SU-DHL-6 (cell line): ENCODE data around the gene OR51B2.
"Not testable (repeated sequence)": the region's sequence is repeated elsewhere in the genome, so short reads cannot be mapped to it uniquely, and the experiment has no call there.

Experiments
- H2AFZ ChIP-seq: fragments of 200-600 bp; sonication (generic); 2 replicates; pipeline ENCODE4 v1.6.1; 2014; ENCODE audit warnings: low read depth, mild to moderate bottlenecking, moderate library complexity, mixed read lengths, antibody characterized with exemption, low read length; ENCODE audit not compliant: severe bottlenecking
- H3F3A ChIP-seq: fragments of 200-600 bp; shearing (Covaris generic); 2 replicates; pipeline ENCODE4 v1.6.0; 2016; ENCODE audit warnings: antibody characterized with exemption, mild to moderate bottlenecking; ENCODE audit not compliant: insufficient read depth
- H3K27ac ChIP-seq: fragments of 200-600 bp; sonication (generic); 2 replicates; pipeline ENCODE4 v1.5.1; 2016; ENCODE audit warnings: low read depth, mild to moderate bottlenecking, low read length, moderate library complexity, mixed read lengths
- H3K27me3 ChIP-seq: fragments of 200-600 bp; sonication (generic), shearing (Covaris generic); 2 replicates; pipeline ENCODE4 v1.6.0; 2014; ENCODE audit warnings: mild to moderate bottlenecking, low read length
- H3K36me3 ChIP-seq: fragments of 200-600 bp; sonication (generic); 2 replicates; pipeline ENCODE4 v1.6.1; 2014; ENCODE audit warnings: mild to moderate bottlenecking, low read length, mixed read lengths
- H3K4me2 ChIP-seq: fragments of 300-600, 200-600 bp; shearing (Covaris generic), sonication (generic); 2 replicates; pipeline ENCODE4 v1.6.0; 2014; ENCODE audit warnings: low read length, low read depth, mild to moderate bottlenecking; ENCODE audit not compliant: poor library complexity, severe bottlenecking
- H3K4me3 ChIP-seq: fragments of 200-600 bp; sonication (generic); 2 replicates; pipeline ENCODE4 v1.5.1; 2014; ENCODE audit warnings: antibody characterized with exemption, low read length, mild to moderate bottlenecking, mixed read lengths; ENCODE audit not compliant: insufficient read depth, poor library complexity, severe bottlenecking
- H3K79me2 ChIP-seq: fragments of 200-600 bp; sonication (generic); 2 replicates; pipeline ENCODE4 v1.6.1; 2014; ENCODE audit warnings: mild to moderate bottlenecking, low read length, moderate library complexity; ENCODE audit not compliant: insufficient read depth
- H3K9ac ChIP-seq: fragments of 200-600 bp; sonication (generic); 2 replicates; pipeline ENCODE4 v1.7.0; 2014; ENCODE audit warnings: mild to moderate bottlenecking, low read length
- H3K9me2 ChIP-seq: fragments of 200-600 bp; sonication (generic); replicated peaks from 2 replicates; pipeline ENCODE4 v1.6.1; 2014; ENCODE audit warnings: low read length; ENCODE audit not compliant: insufficient read depth
- H3K9me3 ChIP-seq: fragments of 200-600 bp; sonication (generic); 2 replicates; pipeline ENCODE4 v1.6.1; 2014; ENCODE audit warnings: low read length, mixed read lengths; ENCODE audit not compliant: insufficient read depth
- H4K20me1 ChIP-seq: fragments of 200-600 bp; sonication (generic); 2 replicates; pipeline ENCODE4 v1.6.1; 2014; ENCODE audit warnings: low read depth, mild to moderate bottlenecking, antibody characterized with exemption, low read length, moderate library complexity, mixed read lengths
- EZH2phosphoT487 ChIP-seq: fragments of 200-600 bp; sonication (generic), shearing (Covaris generic); conservative IDR thresholded peaks from 2 replicates; pipeline ENCODE4 v1.6.1; 2018; ENCODE audit warnings: mild to moderate bottlenecking, antibody characterized with exemption, low read length, moderate library complexity, mixed read lengths
- TF ChIP-seq, protein P1 (sequence below): fragments of 200-600 bp; sonication (generic); IDR thresholded peaks from one replicate; pipeline ENCODE4 v1.5.1; 2017; ENCODE audit warnings: antibody characterized with exemption, mild to moderate bottlenecking, low read length, moderate library complexity; ENCODE audit not compliant: insufficient read depth, poor library complexity, severe bottlenecking

OR51B2 gene

DNA sequence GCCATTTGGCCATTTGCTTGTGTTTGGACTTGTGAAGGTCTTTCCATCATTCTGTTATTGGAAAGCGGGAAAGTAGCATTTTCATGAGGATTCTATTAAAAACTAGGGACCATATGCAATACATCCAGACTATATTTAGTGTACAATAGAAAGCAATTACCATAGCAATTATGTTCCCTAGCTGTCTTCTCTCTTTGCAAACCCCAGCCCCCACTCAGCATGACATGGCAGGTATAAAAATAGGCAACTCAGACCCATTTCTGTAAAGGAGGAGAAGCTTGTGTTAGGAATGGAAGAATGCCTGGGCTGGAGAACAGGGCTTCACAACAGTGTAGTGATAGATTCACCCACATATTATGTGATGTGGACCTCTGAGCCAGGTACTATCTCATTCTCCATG lies 39.6 kb upstream of the OR51B2 start:
- Histone ChIP-seq H3K4me3 (no peak overlapping the region), H3K27me3 (no peaks in the 10 kb centered on the region), H3K36me3 (no peaks in the 10 kb centered on the region), H2AFZ (no peak overlapping the region), H4K20me1 (no peaks in the 10 kb centered on the region), H3K4me2 (no peak overlapping the region), H3K9me3 (no peaks in the 10 kb centered on the region), H3K27ac (no peak overlapping the region), H3K9ac (no peak overlapping the region), H3F3A (no peaks in the 10 kb centered on the region), H3K79me2 (no peaks in the 10 kb centered on the region), H3K9me2 (no peaks in the 10 kb centered on the region)
- TF ChIP-seq, protein P1, sequence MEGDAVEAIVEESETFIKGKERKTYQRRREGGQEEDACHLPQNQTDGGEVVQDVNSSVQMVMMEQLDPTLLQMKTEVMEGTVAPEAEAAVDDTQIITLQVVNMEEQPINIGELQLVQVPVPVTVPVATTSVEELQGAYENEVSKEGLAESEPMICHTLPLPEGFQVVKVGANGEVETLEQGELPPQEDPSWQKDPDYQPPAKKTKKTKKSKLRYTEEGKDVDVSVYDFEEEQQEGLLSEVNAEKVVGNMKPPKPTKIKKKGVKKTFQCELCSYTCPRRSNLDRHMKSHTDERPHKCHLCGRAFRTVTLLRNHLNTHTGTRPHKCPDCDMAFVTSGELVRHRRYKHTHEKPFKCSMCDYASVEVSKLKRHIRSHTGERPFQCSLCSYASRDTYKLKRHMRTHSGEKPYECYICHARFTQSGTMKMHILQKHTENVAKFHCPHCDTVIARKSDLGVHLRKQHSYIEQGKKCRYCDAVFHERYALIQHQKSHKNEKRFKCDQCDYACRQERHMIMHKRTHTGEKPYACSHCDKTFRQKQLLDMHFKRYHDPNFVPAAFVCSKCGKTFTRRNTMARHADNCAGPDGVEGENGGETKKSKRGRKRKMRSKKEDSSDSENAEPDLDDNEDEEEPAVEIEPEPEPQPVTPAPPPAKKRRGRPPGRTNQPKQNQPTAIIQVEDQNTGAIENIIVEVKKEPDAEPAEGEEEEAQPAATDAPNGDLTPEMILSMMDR, result no peak
- TF ChIP-seq EZH2phosphoT487, result no peak

DNA sequence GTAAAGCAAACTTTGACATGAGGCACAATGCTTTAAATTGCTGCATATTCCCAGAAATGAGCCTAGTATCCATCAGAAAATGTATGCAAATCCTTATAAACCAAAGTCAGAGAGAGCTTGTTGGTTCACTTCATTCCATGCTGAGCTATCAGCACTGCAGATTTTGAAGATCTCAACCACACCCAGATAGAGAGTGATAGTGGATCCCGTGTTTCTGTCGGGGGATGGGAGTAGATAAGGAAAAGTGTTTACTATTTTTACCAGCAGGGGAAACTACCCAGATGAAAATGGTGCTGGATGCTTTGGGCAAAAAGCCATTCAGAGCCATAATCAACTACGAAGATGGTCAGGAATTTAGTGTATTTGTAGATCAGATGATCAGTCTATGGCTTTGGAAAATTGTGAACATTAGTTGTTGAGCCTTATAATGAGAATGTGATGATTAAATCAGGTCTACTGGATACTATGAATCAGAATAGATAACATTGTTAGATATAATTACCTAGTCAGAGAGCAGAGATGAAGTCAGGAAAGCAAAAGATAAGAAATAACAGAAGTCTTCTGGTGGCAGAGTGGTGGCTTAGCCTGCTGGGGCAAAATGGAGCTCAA lies 38.0 kb upstream of the OR51B2 start:
- Histone ChIP-seq H3K9ac (no peak overlapping the region), H3K9me3 (no peaks in the 10 kb centered on the region), H3K27ac (no peak overlapping the region), H3K27me3 (no peaks in the 10 kb centered on the region), H2AFZ (no peak overlapping the region), H3K4me2 (no peak overlapping the region), H3K79me2 (no peaks in the 10 kb centered on the region), H3K36me3 (no peaks in the 10 kb centered on the region), H3K4me3 (no peak overlapping the region), H3F3A (no peaks in the 10 kb centered on the region), H4K20me1 (no peaks in the 10 kb centered on the region), H3K9me2 (no peaks in the 10 kb centered on the region)
- no peak for TF ChIP-seq EZH2phosphoT487
- TF ChIP-seq, protein P1, result no peak

DNA sequence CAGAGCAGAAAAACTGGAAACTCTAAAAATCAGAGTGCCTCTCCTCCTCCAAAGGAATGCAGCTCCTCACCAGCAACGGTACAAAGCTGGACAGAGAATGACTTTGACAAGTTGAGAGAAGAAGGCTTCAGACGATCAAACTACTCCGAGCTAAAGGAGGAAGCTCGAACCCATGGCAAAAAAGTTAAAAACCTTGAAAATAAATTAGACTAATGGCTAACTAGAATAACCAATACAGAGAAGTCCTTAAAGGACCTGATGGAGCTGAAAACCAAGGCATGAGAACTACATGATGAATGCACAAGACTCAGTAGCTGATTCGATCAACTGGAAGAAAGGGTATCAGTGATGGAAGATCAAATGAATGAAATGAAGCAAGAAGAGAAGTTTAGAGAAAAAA lies 31.9 kb upstream of the OR51B2 start:
- not testable (repeated sequence) for H3K4me2 ChIP-seq, H3K9me2 ChIP-seq, H2AFZ ChIP-seq, H3K9ac ChIP-seq, H3K27me3 ChIP-seq, H3K36me3 ChIP-seq, H3K4me3 ChIP-seq, H3K79me2 ChIP-seq, H3F3A ChIP-seq, H4K20me1 ChIP-seq, H3K9me3 ChIP-seq, H3K27ac ChIP-seq

DNA sequence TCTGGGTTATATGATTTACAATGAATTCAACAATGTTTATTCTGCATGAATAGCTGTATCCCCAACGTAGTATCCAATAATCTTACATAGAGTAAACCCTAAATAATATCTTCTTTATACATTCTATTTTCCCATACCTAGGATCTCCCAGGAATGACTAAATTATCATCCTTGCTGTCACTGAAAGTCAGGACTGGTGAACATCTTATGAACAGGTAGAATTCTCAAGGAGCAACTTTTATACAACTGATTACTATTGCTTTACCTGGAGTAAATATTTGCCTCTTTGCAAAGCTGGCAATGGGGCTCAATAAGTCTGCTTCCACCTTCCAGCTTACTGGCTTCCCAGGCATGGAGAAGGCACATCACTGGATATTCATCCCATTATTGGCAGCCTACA lies 27.1 kb upstream of the OR51B2 start, which contains the start of gene OR51B6:
Gene OR51B6 (plus strand): TSS at position 301 of the 400 bp plus-strand sequence. CDS start 0 bp downstream, at position 301.
- Histone ChIP-seq H3K79me2 (no peaks in the 10 kb centered on the region), H3K9ac (no peak within 1 kb of the TSS)

More for the DNA sequence above, 27.1 kb upstream of the OR51B2 start, which contains the start of gene OR51B6:
- H3K4me2 ChIP-seq, result no peak within 1 kb of the TSS
- no peak for TF ChIP-seq EZH2phosphoT487
- TF ChIP-seq, protein P1, result no peak
- H3K9me3 ChIP-seq, result no peaks in the 10 kb centered on the region
- H3K27me3 ChIP-seq, result no peaks in the 10 kb centered on the region
- H2AFZ ChIP-seq, result no peak within 1 kb of the TSS
- no peaks in the 10 kb centered on the region for H3F3A ChIP-seq
- no peaks in the 10 kb centered on the region for H3K36me3 ChIP-seq
- H3K27ac ChIP-seq, result no peak within 1 kb of the TSS
- no peak within 1 kb of the TSS for H3K4me3 ChIP-seq
- H3K9me2 ChIP-seq, result no peaks in the 10 kb centered on the region
- no peaks in the 10 kb centered on the region for H4K20me1 ChIP-seq
